Measurements from ENCODE around the gene RXRA. TPM values are rescaled to one million over a fixed set of nuclear protein-coding genes. Genes with fewer than 3 reads are reported as not detected.

The RXRA gene
- total RNA-seq, 1 experiment from 2014 or later: 29.9 TPM

GRCh38 chr9:134428559-134428958, 102.3 kb downstream of the RXRA start:
- Histone ChIP-seq H3K9me3 (ENCODE audit: control insufficient read depth, low read depth, low read length) (no peaks in the 10 kb centered on the region), H3K23me2 (ENCODE audit: insufficient read length, low read depth, low read length, poor library complexity, severe bottlenecking) (no peaks in the 10 kb centered on the region), H3K27me3 (ENCODE audit: insufficient read depth, low read length) (no peaks in the 10 kb centered on the region), H2BK20ac (ENCODE audit: low read depth, low read length, poor library complexity, severe bottlenecking) (no peak overlapping the region), H4K20me1 (ENCODE audit: control insufficient read depth, insufficient read depth, insufficient read length) (no peaks in the 10 kb centered on the region), H3K4me2 (ENCODE audit: insufficient read depth, insufficient read length, low read length) (no peak overlapping the region), H2BK5ac (ENCODE audit: insufficient read length, low read length) (no peak overlapping the region), H3K14ac (ENCODE audit: insufficient read depth, low read length) (no peak overlapping the region), H2AK5ac (ENCODE audit: insufficient read length, low read length) (no peak overlapping the region), H3K18ac (ENCODE audit: insufficient read length, low read depth, low read length) (no peak overlapping the region), H3K4ac (ENCODE audit: low read depth, low read length) (no peak overlapping the region), H2AFZ (ENCODE audit: low read length) (no peak overlapping the region), H2BK15ac (ENCODE audit: low read depth, low read length) (no peak overlapping the region), H3K23ac (ENCODE audit: insufficient read length, low read depth, low read length) (no peak overlapping the region), H3K9ac (ENCODE audit: extremely low read depth, insufficient read length, low read length) (no peak overlapping the region), H3K79me2 (ENCODE audit: insufficient read depth, low read length) (no peaks in the 10 kb centered on the region), H4K8ac (replicated peaks; ENCODE audit: insufficient read length, low read depth, low read length) (no peak overlapping the region), H3K27ac (ENCODE audit: insufficient read length, low read depth, low read length) (no peak overlapping the region), H3T11ph (ENCODE audit: low read length) (no peak overlapping the region), H4K91ac (ENCODE audit: insufficient read length, low read depth, low read length) (no peak overlapping the region), H3K4me1 (ENCODE audit: insufficient read depth, low read length) (no peaks in the 10 kb centered on the region), H2BK120ac (ENCODE audit: low read depth, low read length, poor library complexity, severe bottlenecking) (no peak overlapping the region), H4K5ac (ENCODE audit: insufficient read length, low read depth, low read length) (no peak overlapping the region), H3K79me1 (ENCODE audit: insufficient read depth, low read depth, low read length, poor library complexity, severe bottlenecking) (no peaks in the 10 kb centered on the region), H3K56ac (ENCODE audit: insufficient read length, low read depth, low read length) (no peak overlapping the region), H2BK12ac (ENCODE audit: insufficient read length, low read depth, low read length) (no peak overlapping the region)
- peaks cover 0 to 5% (median 1%) of the 10 kb centered on the region in 3 experiments; a peak in 2 of 7 replicates for H3K36me3 Mint-ChIP-seq (ENCODE audit: insufficient read depth in 1 of 3, low read depth in 3 of 3)
- DNase-seq: no peak
- no CpG with 5 or more reads among the region's 14 CpGs for WGBS (ENCODE audit: extremely low coverage, insufficient read length, low lambda C conversion rate)
- no peaks in the 10 kb centered on the region for H3K27me3 Mint-ChIP-seq (ENCODE audit: low read depth)
- no peak for TF ChIP-seq CTCF (conservative IDR thresholded peaks at IDR 0.05)
- no peaks in the 10 kb centered on the region for H3K9me3 Mint-ChIP-seq
- H3K4me3 Mint-ChIP-seq: no peak overlapping the region
- H3K27ac Mint-ChIP-seq: no peak overlapping the region
- no peaks in the 10 kb centered on the region for H3K4me1 Mint-ChIP-seq
